Mesenchymal stem cell (in vitro differentiated cells and primary cell): Measurements from ENCODE around the gene PPP2R2D.

Experiments
- DNase-seq: peaks from one replicate; pipeline ENCODE4 v3.0.0-alpha.2; 2013
- H2AFZ ChIP-seq: one replicate; pipeline ENCODE4 v1.6.1; 2013; ENCODE audit warnings: low read depth, mild to moderate bottlenecking, control low read depth, inconsistent platforms, low read length, moderate library complexity
- H2AK5ac ChIP-seq: 2 replicates; pipeline ENCODE4 v1.6.1; 2013; ENCODE audit warnings: low read length, moderate library complexity, mild to moderate bottlenecking, inconsistent platforms; ENCODE audit not compliant: severe bottlenecking
- H2BK120ac ChIP-seq: one replicate; pipeline ENCODE4 v1.6.1; 2013; ENCODE audit warnings: low read depth, mild to moderate bottlenecking, inconsistent platforms, low read length, moderate library complexity
- H2BK12ac ChIP-seq, 2 experiments: one replicate each; pipeline ENCODE4 v1.6.1; 2013; ENCODE audit warnings: inconsistent platforms in 2 of 2, low read length in 2 of 2, mild to moderate bottlenecking in 2 of 2, moderate library complexity in 2 of 2, control low read depth in 1 of 2
- H2BK15ac ChIP-seq: one replicate; pipeline ENCODE4 v1.6.1; 2013; ENCODE audit warnings: mild to moderate bottlenecking, low read depth, inconsistent platforms; ENCODE audit not compliant: poor library complexity, severe bottlenecking
- H2BK5ac ChIP-seq: 2 replicates; pipeline ENCODE4 v1.6.1; 2013; ENCODE audit warnings: low read depth, mild to moderate bottlenecking, low read length, control low read depth, inconsistent platforms; ENCODE audit not compliant: poor library complexity, severe bottlenecking
- H3K14ac ChIP-seq, 2 experiments: one replicate each; pipeline ENCODE4 v1.6.1; 2013; ENCODE audit warnings: inconsistent platforms in 2 of 2, low read length in 2 of 2, control low read depth in 1 of 2, mild to moderate bottlenecking in 1 of 2, moderate library complexity in 1 of 2
- H3K18ac ChIP-seq, 2 experiments: one replicate each; pipeline ENCODE4 v1.6.1; 2013; ENCODE audit warnings: inconsistent platforms in 2 of 2, low read length in 2 of 2, control low read depth in 1 of 2, low read depth in 1 of 2, mild to moderate bottlenecking in 1 of 2
- H3K23ac ChIP-seq, 2 experiments: one replicate each; pipeline ENCODE4 v1.6.1; 2013; ENCODE audit warnings: inconsistent platforms in 2 of 2, low read length in 2 of 2, mild to moderate bottlenecking in 2 of 2, moderate library complexity in 2 of 2, control low read depth in 1 of 2
- H3K27ac ChIP-seq: 2 replicates; pipeline ENCODE4 v1.5.1; 2013; ENCODE audit warnings: mild to moderate bottlenecking, moderate library complexity, low read length, control low read depth, inconsistent platforms; ENCODE audit not compliant: poor library complexity, severe bottlenecking
- H3K27me3 ChIP-seq, 2 experiments: 2 replicates each; pipeline versions ENCODE4 v1.6.1 to v1.7.0; 2013; ENCODE audit warnings: low read length in 2 of 2, mild to moderate bottlenecking in 2 of 2, moderate library complexity in 2 of 2, control low read depth in 1 of 2, inconsistent platforms in 1 of 2; ENCODE audit not compliant: control insufficient read depth in 1 of 2, insufficient read depth in 1 of 2
- H3K36me3 ChIP-seq, 2 experiments: 2 replicates each; pipeline versions ENCODE4 v1.6.1 to v1.7.0; 2013; ENCODE audit warnings: low read length in 2 of 2, control low read depth in 1 of 2, inconsistent platforms in 1 of 2, low read depth in 1 of 2, mild to moderate bottlenecking in 1 of 2; ENCODE audit not compliant: insufficient read depth in 2 of 2, control insufficient read depth in 1 of 2
- H3K4ac ChIP-seq, 2 experiments: one replicate each; pipeline ENCODE4 v1.6.1; 2013; ENCODE audit warnings: inconsistent platforms in 2 of 2, low read length in 2 of 2, mild to moderate bottlenecking in 2 of 2, moderate library complexity in 2 of 2, control low read depth in 1 of 2, low read depth in 1 of 2
- H3K4me1 ChIP-seq: 2 replicates; pipeline ENCODE4 v1.6.1; 2013; ENCODE audit warnings: low read depth, low read length, control low read depth; ENCODE audit not compliant: control insufficient read depth, insufficient read depth
- H3K4me2 ChIP-seq: 2 replicates; pipeline ENCODE4 v1.6.1; 2013; ENCODE audit warnings: low read length, mild to moderate bottlenecking, inconsistent platforms; ENCODE audit not compliant: poor library complexity, severe bottlenecking
- H3K4me3 ChIP-seq, 2 experiments: 2 replicates each; pipeline versions ENCODE4 v1.5.1 to v1.7.0; 2013; ENCODE audit warnings: low read length in 2 of 2, mild to moderate bottlenecking in 2 of 2, control low read depth in 1 of 2, low read depth in 1 of 2; ENCODE audit not compliant: insufficient read depth in 1 of 2
- H3K79me1 ChIP-seq: replicated peaks from 2 replicates; pipeline ENCODE4 v1.6.1; 2013; ENCODE audit warnings: mild to moderate bottlenecking, control low read depth, low read length, inconsistent platforms; ENCODE audit not compliant: poor library complexity, severe bottlenecking
- H3K9ac ChIP-seq: 2 replicates; pipeline ENCODE4 v1.7.0; 2013; ENCODE audit warnings: mild to moderate bottlenecking, low read length, moderate library complexity
- H3K9me3 ChIP-seq: 2 replicates; pipeline ENCODE4 v1.7.0; 2013; ENCODE audit warnings: mild to moderate bottlenecking, low read length; ENCODE audit not compliant: control insufficient read depth
- H4K8ac ChIP-seq: one replicate; pipeline ENCODE4 v1.6.1; 2013; ENCODE audit warnings: inconsistent platforms, mild to moderate bottlenecking, low read length, moderate library complexity
- H4K91ac ChIP-seq: one replicate; pipeline ENCODE4 v1.6.1; 2013; ENCODE audit warnings: mild to moderate bottlenecking, low read length, inconsistent platforms
- WGBS: methylation state at CpG from one replicate; pipeline ENCODE4 v1.1.7; 2013; ENCODE audit warnings: mixed read lengths; 5-methylcytosine and 5-hydroxymethylcytosine counted together

Gene PPP2R2D

DNA sequence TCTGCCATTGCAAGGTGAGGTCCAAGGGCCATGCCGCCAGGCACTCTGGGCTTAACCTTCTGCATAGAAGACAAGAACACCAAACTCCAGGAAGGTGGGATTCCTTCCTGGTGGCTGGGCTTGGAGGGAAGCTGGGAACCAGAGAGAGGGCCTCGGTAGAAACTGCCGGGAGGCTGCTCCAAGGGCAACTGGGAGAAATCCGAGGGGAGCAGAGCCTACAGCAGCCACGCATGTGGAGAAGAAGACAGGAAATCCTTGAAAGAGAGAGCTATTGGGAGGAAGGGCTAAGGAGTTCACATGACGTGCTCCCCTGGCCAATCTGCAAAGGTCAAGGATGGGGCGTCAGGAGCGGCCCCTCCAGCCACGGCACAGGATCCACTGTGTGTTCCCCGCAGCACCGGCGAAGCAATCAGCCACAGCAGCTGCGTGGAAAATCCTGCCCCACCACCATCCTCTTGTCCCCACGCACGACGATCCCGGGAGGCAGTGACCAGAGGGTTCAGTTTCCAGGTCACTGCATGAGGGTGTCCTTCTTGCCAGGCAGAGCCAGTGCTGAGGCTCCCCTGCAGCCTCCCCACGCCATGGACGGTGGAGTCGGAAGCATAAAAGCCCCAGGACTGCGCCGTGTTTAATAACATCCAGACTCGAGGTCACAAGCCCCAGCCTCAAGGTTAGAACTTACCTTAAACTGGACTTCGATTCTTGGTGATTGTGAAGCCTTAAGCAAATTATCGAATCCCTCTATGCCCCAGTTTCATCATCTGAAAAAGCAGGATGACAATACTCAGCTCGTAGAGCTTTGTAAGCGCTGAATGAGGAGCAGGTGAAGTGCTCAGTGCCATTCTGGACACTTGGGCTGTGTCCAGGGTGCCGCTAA, 8.6 kb upstream of the PPP2R2D start:
- Histone ChIP-seq H3K27me3 (peaks cover 38 to 72% of the 10 kb centered on the region in 2 experiments), H3K4ac (no peak overlapping the region), H2BK5ac (no peak overlapping the region), H3K18ac (no peak overlapping the region), H2AK5ac (no peak overlapping the region), H3K79me1 (no peaks in the 10 kb centered on the region), H3K9me3 (no peaks in the 10 kb centered on the region), H3K27ac (no peak overlapping the region), H3K4me3 (no peak overlapping the region), H3K9ac (no peak overlapping the region), H3K14ac (no peak overlapping the region), H4K91ac (no peak overlapping the region), H2BK12ac (no peak overlapping the region), H2BK15ac (no peak overlapping the region), H2BK120ac (no peak overlapping the region), H3K4me1 (peaks cover 3% of the 10 kb centered on the region), H2AFZ (no peak overlapping the region), H3K36me3 (no peaks in the 10 kb centered on the region), H4K8ac (no peak overlapping the region), H3K4me2 (no peak overlapping the region), H3K23ac (no peak overlapping the region)
- 82% methylated on average over 28 of the region's 28 CpGs for WGBS
- DNase-seq: no peak

DNA sequence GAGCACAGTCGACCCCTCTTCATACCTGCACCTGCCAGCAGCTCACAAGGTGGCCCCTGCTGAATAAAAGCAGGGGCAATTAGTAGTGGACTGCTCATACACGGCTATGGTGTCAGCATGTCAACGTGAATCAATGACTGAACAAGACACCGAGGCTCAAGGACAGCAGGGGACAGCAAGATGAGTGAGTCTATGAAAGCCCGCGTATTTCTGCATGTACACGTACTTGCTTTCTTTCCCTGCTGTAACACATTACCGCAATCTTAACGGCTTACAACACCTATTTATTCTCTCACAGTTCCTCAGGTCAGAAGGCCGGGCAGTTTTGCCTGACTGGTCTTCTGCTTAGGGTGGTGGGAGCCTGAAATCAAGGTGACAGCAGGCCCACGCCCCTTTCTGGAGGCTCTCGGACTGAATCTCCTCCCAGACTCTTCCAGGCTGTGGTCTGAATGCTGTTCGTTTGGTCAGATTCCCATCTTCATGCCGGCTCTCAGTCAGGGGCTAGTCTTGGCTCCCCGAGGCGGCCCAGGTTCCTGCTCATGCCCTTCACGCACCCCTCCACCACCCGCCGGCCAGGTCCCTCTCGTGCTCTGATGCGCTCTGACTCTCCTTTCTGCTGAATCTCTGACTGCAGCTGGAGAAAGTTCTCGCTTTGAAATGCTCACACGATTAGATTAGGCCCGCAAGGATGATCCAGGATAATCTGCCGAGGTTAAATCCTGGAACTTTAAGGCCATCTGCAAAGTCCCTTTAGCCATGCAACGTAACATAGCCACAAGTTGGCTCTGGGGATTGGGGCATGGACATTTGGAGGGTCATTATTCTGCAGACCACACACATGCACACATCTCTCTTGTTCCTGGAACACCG, 7.8 kb upstream of the PPP2R2D start:
- Histone ChIP-seq H3K9me3 (no peaks in the 10 kb centered on the region), H4K8ac (no peak overlapping the region), H3K4me3 (no peak overlapping the region), H2AFZ (no peak overlapping the region), H3K4me2 (no peak overlapping the region), H3K36me3 (no peaks in the 10 kb centered on the region), H3K18ac (no peak overlapping the region), H2BK15ac (no peak overlapping the region), H2BK5ac (no peak overlapping the region), H3K4me1 (peaks cover 3% of the 10 kb centered on the region), H3K27me3 (peaks cover 42 to 74% of the 10 kb centered on the region in 2 experiments), H3K79me1 (no peaks in the 10 kb centered on the region), H3K23ac (no peak overlapping the region), H3K27ac (no peak overlapping the region), H2BK12ac (no peak overlapping the region), H3K9ac (no peak overlapping the region), H2BK120ac (no peak overlapping the region), H4K91ac (no peak overlapping the region), H2AK5ac (no peak overlapping the region), H3K14ac (no peak overlapping the region), H3K4ac (no peak overlapping the region)
- WGBS: 89% methylated on average over 25 of the region's 27 CpGs
- no peak for DNase-seq

- WGBS: 94% methylated on average over 17 of the region's 17 CpGs
- Histone ChIP-seq H2AFZ (no peak overlapping the region), H3K14ac (no peak overlapping the region)
These were observed 5.7 kb upstream of the PPP2R2D start for GRCh38 chr10:131895116-131895515.

DNA sequence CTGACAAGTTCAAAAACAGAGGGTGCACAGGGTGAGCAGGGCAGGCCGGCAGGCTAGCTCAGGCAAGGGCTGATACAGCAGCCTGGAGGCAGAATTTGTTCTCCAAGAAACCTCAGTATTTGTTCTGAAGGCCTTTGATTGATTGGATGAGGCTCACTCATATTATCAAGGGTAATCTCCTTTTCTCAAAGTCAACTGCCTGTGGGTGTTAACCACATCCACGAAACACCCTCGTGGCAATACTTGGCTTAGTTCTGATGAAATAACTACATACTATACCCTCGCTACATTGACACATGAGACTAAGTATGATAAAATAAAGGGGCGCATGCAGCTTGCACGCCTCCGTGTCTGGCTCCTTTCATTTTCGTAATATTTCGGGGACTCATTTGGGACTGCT, 4.4 kb upstream of the PPP2R2D start:
- Histone ChIP-seq H2AFZ (no peak overlapping the region), H3K4me3 (no peak overlapping the region), H3K9me3 (no peaks in the 10 kb centered on the region), H3K4me2 (no peak overlapping the region), H3K14ac (no peak overlapping the region), H2BK15ac (no peak overlapping the region), H3K79me1 (no peaks in the 10 kb centered on the region), H2AK5ac (no peak overlapping the region), H3K27me3 (peaks cover 49 to 72% of the 10 kb centered on the region in 2 experiments), H3K18ac (no peak overlapping the region), H3K27ac (no peak overlapping the region), H4K8ac (no peak overlapping the region), H3K36me3 (no peaks in the 10 kb centered on the region), H4K91ac (no peak overlapping the region), H3K4ac (no peak overlapping the region), H3K9ac (no peak overlapping the region), H2BK5ac (no peak overlapping the region), H2BK12ac (no peak overlapping the region), H3K4me1 (peaks cover 2% of the 10 kb centered on the region), H3K23ac (no peak overlapping the region), H2BK120ac (no peak overlapping the region)
- WGBS: 98% methylated on average over 4 of the region's 9 CpGs
- no peak for DNase-seq

More at GRCh38 chr10:131895116-131895515, 5.7 kb upstream of the PPP2R2D start:
- Histone ChIP-seq H3K79me1 (no peaks in the 10 kb centered on the region), H4K8ac (no peak overlapping the region), H3K36me3 (no peaks in the 10 kb centered on the region), H2BK120ac (no peak overlapping the region), H3K27ac (no peak overlapping the region), H3K9ac (no peak overlapping the region), H3K18ac (no peak overlapping the region), H3K27me3 (peaks cover 52 to 85% of the 10 kb centered on the region in 2 experiments), H2BK12ac (no peak overlapping the region), H3K4me1 (peaks cover 5% of the 10 kb centered on the region), H3K9me3 (no peaks in the 10 kb centered on the region), H2BK5ac (no peak overlapping the region), H3K4me3 (no peak overlapping the region), H2AK5ac (no peak overlapping the region), H4K91ac (no peak overlapping the region), H3K23ac (no peak overlapping the region), H3K4me2 (no peak overlapping the region), H3K4ac (no peak overlapping the region), H2BK15ac (no peak overlapping the region)
- no peak for DNase-seq
